HG03460 (cell line): ENCODE data around the gene KCNS1.

Experiments
- ATAC-seq: cut with Tn5 transposase; IDR thresholded peaks from one replicate; pipeline ENCODE4 v1.9.1; 2021; ENCODE audit not compliant: unreplicated experiment

Gene KCNS1

GRCh38 chr20:45051204-45052060, 49.5 kb downstream of the KCNS1 start:
- no peak for ATAC-seq

- no peak for ATAC-seq
Observed at GRCh38 chr20:45049904-45050471, 50.9 kb downstream of the KCNS1 start.

GRCh38 chr20:45049438-45049837, 51.5 kb downstream of the KCNS1 start:
- ATAC-seq: no peak

- no peak for ATAC-seq
Observed at GRCh38 chr20:45047581-45048119, 53.3 kb downstream of the KCNS1 start.

- ATAC-seq: no peak
Observed at GRCh38 chr20:45044601-45045000, 56.3 kb downstream of the KCNS1 start.

- ATAC-seq: no peak
Observed at GRCh38 chr20:45044084-45044573, 56.8 kb downstream of the KCNS1 start.

- ATAC-seq: no peak
Observed at GRCh38 chr20:45042978-45043377, 57.9 kb downstream of the KCNS1 start.
